ENCODE data around the gene THBS2.
A peak's percentile ranks its signal among the peaks of the same experiment; 100 is the strongest.

- TF ChIP-seq CTCF (IDR thresholded peaks at IDR 0.05; ENCODE audit: low read depth, low read length), result no peak
- TF ChIP-seq MYC (IDR thresholded peaks at IDR 0.05; ENCODE audit: low read depth, low read length), result peak; percentile 91
These were observed 81.2 kb downstream of the THBS2 start for GRCh38 chr6:169172456-169172855.

All from NB4 (cell line).